ENCODE measurements around the gene VWC2. TPM values are rescaled to one million over a fixed set of nuclear protein-coding genes. Genes with fewer than 3 reads are reported as not detected.

The VWC2 gene
- total and polyA plus RNA-seq, 10 of the 15 experiments (the other 5 are each of a cell fraction or from before 2014, with no cell fraction given) = 0.01 to 0.06 (median 0.03) TPM; not detected in 7

DNA sequence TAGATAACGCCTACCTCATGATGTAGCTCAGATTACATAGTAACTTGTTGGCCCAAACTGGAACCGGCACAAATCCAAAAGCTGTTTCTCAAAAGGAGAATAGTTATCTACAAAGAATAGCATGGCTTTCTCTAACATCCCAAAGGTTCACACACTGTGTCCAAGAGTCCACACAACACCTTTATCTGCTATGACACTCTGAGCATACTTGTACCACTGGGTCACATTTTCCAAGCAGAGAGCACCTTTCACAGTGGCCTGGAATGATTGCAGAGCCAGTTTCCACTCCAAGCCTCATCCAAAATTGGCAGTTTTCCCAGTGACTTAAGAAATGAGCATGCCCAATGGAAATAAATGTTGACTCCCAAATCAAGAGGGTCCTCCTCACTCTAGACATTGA lies 155.3 kb downstream of the VWC2 start (continued):
- TF ChIP-seq, protein P1, sequence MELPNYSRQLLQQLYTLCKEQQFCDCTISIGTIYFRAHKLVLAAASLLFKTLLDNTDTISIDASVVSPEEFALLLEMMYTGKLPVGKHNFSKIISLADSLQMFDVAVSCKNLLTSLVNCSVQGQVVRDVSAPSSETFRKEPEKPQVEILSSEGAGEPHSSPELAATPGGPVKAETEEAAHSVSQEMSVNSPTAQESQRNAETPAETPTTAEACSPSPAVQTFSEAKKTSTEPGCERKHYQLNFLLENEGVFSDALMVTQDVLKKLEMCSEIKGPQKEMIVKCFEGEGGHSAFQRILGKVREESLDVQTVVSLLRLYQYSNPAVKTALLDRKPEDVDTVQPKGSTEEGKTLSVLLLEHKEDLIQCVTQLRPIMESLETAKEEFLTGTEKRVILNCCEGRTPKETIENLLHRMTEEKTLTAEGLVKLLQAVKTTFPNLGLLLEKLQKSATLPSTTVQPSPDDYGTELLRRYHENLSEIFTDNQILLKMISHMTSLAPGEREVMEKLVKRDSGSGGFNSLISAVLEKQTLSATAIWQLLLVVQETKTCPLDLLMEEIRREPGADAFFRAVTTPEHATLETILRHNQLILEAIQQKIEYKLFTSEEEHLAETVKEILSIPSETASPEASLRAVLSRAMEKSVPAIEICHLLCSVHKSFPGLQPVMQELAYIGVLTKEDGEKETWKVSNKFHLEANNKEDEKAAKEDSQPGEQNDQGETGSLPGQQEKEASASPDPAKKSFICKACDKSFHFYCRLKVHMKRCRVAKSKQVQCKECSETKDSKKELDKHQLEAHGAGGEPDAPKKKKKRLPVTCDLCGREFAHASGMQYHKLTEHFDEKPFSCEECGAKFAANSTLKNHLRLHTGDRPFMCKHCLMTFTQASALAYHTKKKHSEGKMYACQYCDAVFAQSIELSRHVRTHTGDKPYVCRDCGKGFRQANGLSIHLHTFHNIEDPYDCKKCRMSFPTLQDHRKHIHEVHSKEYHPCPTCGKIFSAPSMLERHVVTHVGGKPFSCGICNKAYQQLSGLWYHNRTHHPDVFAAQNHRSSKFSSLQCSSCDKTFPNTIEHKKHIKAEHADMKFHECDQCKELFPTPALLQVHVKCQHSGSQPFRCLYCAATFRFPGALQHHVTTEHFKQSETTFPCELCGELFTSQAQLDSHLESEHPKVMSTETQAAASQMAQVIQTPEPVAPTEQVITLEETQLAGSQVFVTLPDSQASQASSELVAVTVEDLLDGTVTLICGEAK (IDR thresholded peaks at IDR 0.05; ENCODE audit: borderline replicate concordance) = no peak
- TF ChIP-seq ATF7 (IDR thresholded peaks at IDR 0.05; ENCODE audit: low read depth) (no peak), ZZZ3 (IDR thresholded peaks at IDR 0.05; ENCODE audit: control insufficient read depth, insufficient read length, low read depth) (no peak), YBX1 (IDR thresholded peaks at IDR 0.05) (no peak), ASH2L (IDR thresholded peaks at IDR 0.05; ENCODE audit: borderline replicate concordance, low read depth) (no peak), SP1 (IDR thresholded peaks at IDR 0.05; ENCODE audit: low read depth, low read length) (no peak), SMARCA5 (IDR thresholded peaks at IDR 0.05) (no peak), CEBPZ (IDR thresholded peaks at IDR 0.05; ENCODE audit: low read depth, low read length) (no peak)
